Measurements from ENCODE around the gene GALNT7.
A peak's percentile ranks its signal among the peaks of the same experiment; 100 is the strongest.
"Not testable (repeated sequence)": the region's sequence is repeated elsewhere in the genome, so short reads cannot be mapped to it uniquely, and the experiment has no call there.

GALNT7 gene

DNA sequence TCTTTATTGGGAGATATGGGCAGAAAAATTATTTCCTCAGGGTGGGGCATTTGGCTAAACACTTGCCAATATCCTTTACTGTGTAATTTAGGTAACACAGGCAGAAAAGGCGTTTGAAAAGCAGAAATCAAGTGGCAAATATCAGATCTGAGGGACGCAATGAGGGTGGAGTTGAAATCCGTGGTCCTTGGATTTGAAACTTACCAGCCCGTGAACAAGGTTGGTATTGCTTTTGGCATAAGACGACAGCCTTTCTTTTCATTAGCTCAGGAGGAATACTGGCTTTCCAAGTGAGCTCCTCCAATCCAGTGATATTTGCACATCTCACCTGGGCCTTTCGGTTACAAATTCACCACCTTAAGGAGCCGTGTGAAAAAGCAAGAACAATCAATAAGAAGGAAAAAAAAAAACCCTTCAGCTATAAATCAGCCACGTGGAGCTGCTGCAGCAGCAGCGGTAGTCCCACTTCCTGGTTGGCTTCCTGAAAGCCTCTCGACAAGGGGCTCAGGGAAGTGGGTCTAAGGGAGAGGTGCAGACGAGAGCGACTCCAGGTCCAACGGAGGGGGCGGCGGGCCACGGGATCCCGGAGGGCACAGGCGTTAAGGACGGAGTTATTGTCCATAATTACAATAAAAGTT, 734 bp upstream of the GALNT7 start:
- ATAC-seq (no peak), DNase-seq (peak; percentile 35)

DNA sequence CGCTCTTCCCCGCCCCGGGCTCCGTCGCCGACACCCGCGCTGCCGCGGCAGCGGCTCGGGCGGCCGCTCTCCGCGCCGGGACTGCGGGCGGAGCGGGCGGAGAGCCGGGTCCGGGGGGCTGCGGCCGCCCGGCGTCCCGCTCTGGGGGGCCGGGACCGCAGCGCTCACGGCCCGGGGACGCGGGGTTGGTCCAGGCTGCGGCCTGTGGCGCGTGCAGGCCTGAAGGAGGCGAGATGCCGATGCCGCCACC, 492 bp downstream of the GALNT7 start:
- ATAC-seq (peak; percentile 25), DNase-seq (no peak)

DNA sequence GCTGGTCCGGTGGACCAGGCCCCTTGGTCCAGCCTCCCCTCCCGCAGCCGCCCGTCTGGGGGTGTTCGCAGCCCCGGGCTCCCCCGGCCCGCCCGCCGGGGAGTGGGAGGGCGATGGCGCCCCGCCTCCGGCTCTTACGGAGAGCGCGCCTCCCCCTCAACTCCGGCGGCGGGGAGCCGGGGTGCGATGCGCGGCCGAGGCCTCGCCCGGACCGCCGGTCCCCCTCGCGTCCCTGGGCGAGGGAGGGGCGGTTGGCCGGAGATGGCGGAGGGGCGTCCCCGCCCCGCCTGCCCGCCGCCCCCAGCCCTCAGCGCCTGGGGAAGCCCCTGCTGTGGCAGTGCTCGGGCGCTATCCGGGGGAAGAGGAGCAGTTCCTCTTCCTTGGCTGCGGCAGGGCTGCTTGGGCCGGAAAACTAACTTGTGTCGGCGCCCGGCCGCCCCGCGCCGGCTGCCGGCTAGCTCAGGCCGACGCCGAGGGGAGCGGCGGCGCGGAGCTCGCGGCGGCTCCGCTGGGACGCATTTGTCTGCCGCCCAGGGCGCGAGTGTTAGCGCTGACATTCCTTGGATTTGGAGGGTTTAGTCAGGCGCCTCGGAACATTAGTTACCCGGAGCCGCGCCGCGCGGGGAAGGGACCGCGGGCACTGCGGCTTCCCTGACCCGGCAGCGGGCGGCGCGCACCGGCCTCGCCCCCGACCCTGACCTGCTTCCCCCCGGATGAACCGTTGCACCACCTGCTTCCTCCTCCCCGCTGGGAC, 994 bp downstream of the GALNT7 start:
- ATAC-seq (peak; percentile 52), DNase-seq (peak; percentile 72)

DNA sequence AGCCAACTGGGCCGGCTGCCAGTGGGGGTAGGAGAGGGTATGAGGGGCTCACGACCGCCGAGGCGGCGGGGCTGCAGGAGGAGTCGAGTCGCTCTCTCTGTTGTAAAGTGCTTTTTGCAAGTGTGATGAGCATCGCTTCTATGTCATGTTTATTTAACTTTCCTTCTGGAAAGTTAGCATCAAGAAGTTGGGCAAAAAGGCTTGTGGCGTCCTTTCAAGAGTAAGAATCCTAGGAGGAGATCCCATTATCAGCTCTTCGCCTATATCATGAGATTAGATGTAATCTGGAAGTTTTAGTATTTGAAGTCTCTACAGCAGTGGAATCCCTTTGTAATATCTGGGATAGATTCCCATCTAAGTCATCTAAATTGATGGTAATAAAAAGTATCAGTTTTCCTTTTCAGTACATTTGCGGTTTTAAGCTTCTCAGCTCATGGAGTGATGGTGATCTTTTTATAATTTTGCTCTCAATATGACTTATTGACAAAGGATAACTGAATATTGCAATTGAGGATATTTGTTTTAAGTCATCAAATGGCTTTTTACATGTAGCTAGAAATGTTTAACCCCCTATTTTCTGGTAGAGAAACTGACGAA, 1.7 kb downstream of the GALNT7 start:
- DNase-seq (no peak), ATAC-seq (no peak)

DNA sequence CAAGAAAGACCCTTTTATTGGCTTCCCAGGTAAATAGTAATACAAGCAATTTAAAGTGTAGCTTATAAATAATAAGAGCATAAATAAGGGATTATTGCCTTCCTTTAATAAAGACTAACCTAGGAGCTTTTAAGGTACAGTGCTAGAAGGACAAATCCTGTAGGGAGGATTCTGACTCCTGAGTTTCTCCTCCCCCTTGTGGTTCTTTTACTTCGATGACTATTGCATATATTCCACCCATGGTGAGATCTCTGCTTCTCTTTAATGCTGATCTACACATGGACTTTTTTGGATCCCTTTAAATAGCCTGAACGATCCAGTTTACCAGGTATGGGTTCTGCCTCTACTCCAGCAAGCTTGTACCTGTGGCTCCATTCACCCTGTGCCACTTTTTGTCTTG, 2.5 kb downstream of the GALNT7 start:
- DNase-seq, result no peak
- no peak for ATAC-seq

DNA sequence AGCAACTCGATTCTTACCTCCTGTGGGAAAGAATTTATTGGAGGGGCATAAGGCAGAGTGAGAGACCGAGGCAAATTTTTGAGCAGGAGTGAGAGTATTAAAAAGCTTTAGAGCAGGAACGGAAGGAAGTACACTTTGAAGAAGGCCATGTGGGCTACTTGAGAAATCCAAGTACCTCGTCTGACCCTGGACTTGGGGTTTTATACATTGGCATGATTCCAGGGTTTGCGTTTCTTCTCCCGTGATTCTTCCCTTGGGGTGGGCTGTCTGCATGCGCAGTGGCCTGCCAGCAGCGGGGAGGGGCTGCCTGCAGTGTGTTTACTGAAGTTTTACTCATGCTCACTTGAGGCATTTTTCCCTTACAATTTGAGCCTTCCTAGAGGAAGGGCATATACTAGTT, 3.4 kb downstream of the GALNT7 start:
- no peak for ATAC-seq

DNA sequence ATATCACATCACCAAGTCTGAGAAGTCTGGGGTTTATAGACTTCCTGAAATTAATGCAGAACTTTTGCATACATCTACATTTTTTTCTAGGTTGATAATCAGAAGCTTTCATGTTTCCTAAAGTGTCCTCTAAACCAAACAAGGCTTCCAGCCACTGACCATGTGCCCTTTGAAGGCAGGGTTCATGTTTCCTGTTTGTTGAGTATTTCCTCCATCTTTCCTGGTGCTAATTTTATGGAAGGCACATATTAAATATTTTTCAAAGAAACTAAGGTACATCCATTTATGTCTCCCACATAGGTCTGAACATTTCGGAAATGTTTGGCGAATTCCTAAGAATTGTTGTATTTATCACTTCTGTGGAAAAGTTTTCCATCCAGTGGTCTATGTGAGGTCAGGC, 5.6 kb downstream of the GALNT7 start:
- DNase-seq (no peak), ATAC-seq (no peak)

More for the DNA sequence above, 3.4 kb downstream of the GALNT7 start:
- no peak for DNase-seq

DNA sequence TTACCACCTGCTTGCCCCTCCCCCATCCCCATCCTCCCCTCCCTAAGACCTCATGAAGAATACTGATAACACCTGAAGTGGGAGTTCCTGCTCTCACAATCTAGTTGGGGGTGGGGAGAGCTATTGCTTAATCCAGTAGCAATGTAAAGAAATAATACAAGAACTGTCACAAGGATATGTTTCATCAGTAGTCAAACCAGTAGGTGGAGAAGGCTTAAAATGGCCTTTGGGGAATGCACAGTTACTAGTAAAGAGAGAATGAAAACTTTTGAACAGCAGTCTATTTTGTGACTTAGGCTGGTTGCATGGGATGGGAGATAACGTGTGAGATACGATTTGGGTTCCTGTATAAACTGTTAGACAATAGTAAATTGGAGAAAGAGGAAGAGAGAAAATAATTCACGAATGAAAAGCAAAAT, 6.0 kb downstream of the GALNT7 start:
- no peak for DNase-seq
- no peak for ATAC-seq

DNA sequence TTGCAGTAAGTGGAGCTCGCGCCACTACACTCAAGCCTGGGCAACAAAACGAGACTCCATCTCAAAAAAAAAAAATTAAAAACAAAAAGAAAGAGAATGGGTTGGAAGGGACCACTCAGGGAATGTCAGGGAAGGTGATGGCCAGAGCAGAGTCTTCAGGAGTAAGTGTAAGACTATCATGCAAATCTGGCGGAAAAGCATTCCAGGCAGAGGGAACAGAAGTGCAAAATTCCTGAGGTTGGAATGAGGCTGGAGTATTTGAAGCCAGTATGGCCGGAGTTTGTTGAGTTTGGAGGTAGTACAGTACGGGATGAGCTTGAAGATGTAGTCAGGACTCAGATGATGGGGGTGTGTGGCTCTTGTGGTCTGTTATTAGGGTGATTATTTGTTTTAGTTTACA, 7.4 kb downstream of the GALNT7 start:
- DNase-seq (no peak), ATAC-seq (no peak)

DNA sequence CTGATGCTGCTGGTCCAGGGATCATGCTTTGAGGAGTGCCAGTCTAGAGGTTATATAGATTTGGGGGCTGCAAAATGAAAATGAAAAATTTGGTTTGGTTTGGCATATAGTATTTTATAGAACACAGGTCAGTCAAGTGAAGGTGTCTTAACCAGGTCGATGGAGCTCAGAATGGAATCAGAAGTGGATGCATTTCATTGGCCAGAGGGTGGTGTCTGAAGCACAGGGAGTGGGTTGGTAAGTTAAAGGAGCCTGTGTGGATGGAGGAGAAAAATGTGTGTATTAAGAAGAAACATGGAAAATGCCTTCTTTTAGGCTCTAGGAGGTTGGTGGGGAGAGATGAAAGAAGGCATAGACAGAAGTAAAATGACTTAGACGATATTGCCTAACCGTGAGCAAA, 8.6 kb downstream of the GALNT7 start:
- ATAC-seq, result no peak

DNA sequence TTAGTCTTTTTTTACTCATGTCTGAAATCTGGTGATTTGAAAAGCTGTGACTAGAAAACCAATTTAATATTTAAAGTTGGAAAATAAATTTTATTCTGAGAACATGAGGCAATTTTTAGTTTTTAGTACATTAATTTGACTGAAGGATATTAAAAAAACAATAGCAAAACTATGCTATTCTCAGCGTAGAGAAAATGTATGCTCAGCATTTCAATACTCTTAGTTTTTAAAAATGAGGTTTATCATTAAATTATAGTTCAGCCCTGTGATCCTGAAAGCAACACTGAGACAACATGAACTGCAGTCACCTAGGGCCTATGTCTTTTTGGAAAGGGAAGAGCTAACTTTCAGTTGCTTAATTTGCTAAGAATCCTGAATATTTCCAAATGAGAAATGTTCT, 9.5 kb downstream of the GALNT7 start:
- ATAC-seq (no peak), DNase-seq (no peak)

More for the DNA sequence above, 8.6 kb downstream of the GALNT7 start:
- DNase-seq, result no peak

DNA sequence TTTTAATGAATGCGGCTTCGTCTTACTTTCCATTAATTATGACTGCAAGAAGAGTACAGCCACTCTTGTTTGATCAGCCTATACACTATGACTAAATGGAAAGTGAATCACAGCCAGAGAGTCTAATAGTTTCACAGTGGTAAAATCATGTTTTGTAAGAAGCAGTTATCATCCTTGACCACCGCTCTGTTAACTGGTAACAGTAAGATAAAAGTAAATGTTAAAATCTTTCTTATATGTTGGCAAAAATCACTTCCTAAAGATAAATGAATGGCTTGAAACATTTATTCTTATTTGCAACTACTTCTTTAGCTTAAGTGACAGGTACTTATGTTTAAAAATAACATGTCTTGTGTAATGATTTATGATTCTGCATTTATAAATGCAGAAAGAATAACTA, 13.2 kb downstream of the GALNT7 start:
- no peak for DNase-seq
- peak; percentile 89 for ATAC-seq

DNA sequence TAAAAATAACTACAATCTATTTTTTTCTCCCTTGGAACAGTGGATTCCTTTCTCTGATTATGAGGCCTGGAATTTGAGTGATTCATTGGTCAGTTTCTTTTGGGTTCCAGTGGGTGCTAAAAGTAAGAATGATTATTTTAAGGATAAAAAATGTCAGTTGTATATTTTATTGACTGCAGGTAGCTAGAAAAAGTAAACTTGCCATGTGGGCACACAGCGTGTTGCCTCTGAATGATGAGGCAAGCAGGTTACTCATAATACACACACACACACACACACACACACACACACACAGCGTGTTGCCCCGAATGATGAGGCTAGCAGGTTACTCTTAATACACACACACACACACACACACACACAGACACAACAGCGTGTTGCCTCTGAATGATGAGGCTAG, 13.8 kb downstream of the GALNT7 start:
- no peak for DNase-seq
- ATAC-seq, result peak; percentile 28

DNA sequence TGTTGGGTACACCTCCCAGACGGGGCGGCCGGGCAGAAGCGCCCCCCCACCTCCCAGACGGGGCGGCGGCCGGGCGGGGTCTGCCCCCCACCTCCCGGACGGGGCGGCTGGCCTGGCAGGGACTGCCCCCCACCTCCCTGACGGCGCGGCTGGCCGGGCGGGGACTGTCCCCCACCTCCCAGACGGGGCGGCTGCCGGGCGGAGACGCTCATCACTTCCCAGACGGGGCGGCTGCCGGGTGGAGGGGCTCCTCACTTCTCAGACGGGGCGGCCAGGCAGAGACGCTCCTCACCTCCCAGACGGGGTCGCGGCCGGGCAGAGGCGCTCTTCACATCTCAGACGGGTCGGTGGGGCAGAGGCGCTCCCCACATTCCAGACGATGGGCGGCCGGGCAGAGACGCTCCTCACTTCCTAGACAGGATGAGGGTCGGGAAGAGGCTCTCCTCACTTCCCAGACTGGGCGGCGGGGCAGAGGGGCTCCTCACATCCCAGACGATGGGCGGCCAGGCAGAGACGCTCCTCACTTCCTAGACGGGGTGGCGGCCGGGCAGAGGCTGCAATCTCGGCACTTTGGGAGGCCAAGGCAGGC, 15.1 kb downstream of the GALNT7 start:
- DNase-seq, ATAC-seq: not testable (repeated sequence)

DNA sequence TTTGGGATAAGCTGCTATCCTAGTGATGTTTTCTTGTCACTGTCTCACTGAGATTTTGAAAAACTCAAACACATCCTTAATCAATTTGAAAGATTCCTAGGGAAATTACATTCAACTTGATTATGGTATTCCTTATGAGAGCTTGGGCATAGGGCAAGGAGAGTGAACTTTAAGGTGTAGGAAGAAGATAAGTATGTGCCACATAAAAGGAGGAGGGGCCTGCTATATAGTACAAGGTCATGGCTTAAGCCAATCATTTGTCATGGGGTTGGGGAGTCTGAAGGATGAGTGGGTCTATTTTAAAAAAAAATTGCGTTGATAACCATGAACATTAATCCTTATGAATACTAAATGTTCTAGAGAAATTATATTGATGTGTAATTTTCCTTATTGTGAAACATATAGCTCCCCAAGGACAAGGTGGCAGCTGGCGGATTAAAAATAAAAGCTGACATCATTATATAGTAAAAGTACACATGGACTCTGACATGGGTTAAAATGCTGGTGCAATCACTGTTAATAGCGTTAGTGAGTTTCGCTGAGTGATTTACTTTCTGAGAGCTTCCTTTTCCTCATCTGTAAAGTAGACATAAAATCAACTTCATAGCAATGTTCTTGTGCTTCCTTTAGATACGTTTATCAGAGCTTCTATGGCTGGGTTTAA, 17.4 kb downstream of the GALNT7 start:
- ATAC-seq, result no peak
- no peak for DNase-seq

DNA sequence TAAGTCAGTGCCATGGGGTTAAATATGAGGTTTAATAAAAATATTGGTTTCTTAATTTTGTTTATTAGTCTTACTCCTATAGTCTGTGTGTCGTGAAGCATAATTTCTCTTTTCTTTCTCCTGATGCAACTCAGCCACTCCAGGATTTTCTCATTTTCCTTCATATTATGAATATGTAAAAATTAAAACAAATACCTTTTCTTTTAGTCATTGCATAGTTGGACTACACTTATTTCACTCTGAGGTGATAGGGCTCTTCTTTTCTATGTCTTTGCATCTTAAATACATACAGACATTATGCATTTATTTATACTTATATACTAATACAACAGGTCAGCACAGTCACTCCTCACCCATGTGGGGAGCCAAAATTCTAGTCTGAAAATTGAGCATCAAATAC, 19.1 kb downstream of the GALNT7 start:
- ATAC-seq, result no peak
- DNase-seq, result no peak

DNA sequence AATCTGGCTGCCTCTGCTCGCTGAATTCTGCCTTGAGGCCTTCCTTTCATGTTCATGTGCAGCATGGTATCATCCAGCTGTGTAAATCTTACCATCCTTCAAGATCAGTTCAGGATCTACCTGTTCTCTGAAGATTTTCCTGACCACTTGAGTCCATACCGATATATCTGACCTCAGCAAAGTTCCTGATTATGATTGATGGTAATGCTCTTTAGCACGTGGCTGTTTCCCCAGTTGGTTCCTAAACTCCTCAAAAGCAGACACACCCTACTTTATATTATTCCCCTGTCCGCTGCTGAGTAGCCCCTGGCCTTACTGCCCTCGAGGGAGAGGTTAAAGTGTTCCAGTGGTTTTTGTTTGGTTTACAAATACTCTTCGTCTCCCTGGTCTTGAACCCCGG, 20.0 kb downstream of the GALNT7 start:
- DNase-seq (no peak), ATAC-seq (no peak)

DNA sequence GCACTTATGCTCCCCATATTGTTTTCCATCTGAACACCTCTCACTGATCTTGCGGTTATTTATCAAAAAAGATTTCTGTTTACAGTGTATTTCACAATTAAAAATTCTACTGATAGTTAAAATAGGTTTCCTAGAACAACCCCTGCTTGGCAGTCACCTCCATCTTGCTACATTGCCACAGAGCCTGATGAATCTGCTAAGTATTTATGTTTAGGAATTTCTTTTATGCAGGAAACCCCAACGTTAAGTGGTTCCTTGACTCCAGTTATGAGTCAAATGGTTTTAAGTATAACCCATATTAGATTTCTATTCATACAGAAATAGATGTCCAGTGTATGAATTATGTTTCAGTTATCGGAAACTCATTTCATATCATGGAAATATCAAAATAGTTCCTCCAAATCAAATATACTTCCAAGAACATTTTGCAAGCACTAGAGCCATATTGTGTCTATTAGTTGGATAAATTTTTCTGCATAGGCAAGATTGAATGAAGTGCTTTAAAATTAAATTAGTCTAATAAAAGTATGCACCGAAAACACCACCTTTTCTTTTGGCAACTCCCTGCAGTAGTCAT, 20.6 kb downstream of the GALNT7 start:
- DNase-seq, result no peak
- ATAC-seq, result no peak

DNA sequence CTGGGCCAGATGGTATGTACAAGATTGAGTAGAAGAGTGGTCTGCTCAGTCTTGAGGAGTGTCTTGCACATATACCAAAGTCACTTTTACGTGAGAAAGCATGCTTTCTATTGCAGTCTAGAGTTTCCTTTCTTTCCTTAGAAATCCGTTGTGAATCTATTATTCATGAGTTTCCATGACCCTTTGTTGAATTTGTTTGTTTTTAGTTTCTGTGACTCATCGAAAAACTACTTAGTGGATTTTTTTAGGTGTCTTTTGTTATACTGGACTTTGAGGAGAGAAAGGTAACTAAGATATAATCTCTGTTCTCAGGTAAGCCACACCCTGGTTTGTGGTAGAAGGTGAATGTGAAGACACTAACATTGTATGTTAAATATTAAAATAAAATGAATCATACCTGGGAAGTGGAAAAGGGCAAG, 23.0 kb downstream of the GALNT7 start:
- peak; percentile 64 for ATAC-seq
- no peak for DNase-seq

DNA sequence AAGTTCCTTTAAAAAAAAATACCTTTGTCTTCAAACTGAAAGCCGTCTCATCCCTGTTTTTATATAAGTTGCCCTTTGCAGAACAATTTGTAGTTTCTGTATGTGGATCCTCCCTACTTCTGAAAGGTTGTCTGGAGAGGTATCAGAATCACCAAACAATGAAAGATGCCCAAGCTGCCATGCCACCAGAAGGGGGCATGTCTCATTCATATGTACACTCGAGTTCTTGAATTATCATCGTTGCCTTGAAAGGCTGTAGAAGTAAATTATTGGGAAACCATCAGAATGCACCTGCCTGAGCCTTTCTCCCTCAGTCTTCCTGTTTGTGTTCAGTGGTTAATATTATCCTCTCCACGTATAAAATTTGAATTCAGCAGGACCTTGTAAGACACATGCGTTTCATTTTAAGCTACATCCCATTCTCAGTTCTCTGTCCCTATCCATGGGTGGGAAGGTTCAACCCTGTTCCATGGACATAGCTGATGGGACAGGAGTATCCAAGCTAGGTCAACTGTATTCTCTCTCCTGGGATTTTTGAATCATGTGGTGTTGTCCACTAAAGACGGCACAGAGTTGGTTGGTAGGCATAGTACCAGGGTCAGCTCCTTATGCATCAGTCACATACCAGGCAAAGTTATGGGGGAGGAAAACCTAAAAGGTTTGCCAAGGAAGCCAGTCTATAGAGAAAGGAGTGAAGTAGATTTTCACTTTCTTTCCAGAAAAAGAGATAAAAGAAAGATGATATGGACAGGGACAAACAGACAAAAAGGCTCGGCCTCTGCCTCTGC, 24.0 kb downstream of the GALNT7 start:
- ATAC-seq, result peak; percentile 30
- no peak for DNase-seq

DNA sequence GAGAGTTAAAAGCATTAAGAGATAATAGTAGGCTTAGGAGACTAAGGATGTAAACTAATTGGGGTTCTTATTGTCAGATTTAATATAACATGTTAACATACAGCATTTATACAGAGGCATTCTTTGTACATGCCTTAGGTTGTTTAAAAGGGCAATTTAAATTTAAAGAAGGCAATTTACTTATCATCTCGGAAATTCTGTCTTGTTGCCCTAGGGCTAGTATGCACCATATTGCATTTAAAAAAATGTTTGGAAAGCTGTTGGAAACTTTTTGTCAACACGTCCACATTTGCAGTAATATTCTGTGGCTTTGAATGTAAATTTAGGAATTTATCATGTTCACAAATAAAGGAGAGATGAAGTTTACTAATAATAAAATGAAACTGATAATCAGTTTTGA, 25.5 kb downstream of the GALNT7 start:
- no peak for DNase-seq
- ATAC-seq, result no peak

DNA sequence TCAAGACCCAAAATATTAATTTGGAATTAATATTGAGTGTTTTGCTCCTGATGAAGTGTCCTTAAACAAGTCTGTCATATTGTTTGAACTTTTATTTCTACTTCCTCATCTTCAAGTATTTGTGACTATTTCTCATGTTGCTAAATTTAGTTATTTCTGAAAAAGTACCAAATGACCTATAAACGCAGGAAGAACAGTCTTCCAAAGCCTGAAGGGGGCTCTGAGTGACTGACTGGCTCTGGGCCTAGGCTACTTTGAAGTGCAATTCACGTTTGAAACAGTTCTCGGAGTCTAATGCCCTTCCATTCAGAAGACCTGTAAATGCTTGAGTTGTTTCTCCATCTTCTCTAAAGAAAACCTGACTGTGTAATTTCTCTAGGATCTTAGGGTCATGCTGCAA, 26.5 kb downstream of the GALNT7 start:
- DNase-seq (no peak), ATAC-seq (no peak)

Measured in stimulated activated naive CD8-positive, alpha-beta T cell treated with anti-CD3 and anti-CD28 coated beads, Interleukin-15, Interleukin-2, amounts not matched to agents 100 U/mL and 50 U/mL, for 24 hours (primary cell).